ENCODE results near the gene SLC35A2.
A peak's percentile ranks its signal among the peaks of the same experiment; 100 is the strongest.

SLC35A2 gene

DNA sequence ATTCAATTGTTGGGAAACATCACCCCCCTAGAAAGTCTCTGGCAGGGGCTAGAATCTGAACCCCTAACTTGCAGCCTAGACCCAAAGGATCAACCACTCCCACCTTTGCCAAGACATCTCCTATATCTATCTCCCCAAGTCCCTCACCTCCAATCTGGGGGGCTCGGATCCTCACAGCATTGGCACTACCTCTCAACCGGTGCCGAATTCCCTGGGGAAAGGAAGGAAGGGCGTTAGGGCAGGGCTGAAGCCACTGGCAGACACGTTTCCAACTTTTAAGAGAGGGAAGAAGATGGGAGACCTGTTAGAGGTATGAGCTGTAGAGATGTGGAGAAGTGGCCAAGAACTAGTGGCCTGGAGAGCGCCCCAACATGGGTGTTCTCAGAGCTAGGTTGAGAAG lies 16.6 kb downstream of the SLC35A2 start:
- no peaks in the 10 kb centered on the region for H3K27me3 ChIP-seq (ENCODE audit: control insufficient read depth, insufficient read depth, low read length)
- H2AFZ ChIP-seq, result no peak overlapping the region
- TF ChIP-seq, protein P1, sequence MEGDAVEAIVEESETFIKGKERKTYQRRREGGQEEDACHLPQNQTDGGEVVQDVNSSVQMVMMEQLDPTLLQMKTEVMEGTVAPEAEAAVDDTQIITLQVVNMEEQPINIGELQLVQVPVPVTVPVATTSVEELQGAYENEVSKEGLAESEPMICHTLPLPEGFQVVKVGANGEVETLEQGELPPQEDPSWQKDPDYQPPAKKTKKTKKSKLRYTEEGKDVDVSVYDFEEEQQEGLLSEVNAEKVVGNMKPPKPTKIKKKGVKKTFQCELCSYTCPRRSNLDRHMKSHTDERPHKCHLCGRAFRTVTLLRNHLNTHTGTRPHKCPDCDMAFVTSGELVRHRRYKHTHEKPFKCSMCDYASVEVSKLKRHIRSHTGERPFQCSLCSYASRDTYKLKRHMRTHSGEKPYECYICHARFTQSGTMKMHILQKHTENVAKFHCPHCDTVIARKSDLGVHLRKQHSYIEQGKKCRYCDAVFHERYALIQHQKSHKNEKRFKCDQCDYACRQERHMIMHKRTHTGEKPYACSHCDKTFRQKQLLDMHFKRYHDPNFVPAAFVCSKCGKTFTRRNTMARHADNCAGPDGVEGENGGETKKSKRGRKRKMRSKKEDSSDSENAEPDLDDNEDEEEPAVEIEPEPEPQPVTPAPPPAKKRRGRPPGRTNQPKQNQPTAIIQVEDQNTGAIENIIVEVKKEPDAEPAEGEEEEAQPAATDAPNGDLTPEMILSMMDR (IDR thresholded peaks at IDR 0.05), result no peak
- no peak overlapping the region for H3K4me2 ChIP-seq (ENCODE audit: low read length)
- H3K36me3 ChIP-seq (ENCODE audit: control insufficient read depth, insufficient read depth, low read length), result no peaks in the 10 kb centered on the region
- no peak overlapping the region for H3K9ac ChIP-seq
- no peaks in the 10 kb centered on the region for H3K9me3 ChIP-seq (ENCODE audit: control insufficient read depth, low read length)
- no peak overlapping the region for H3K4me3 ChIP-seq (ENCODE audit: low read depth, low read length)
- no peaks in the 10 kb centered on the region for H3K79me2 ChIP-seq
- no peak overlapping the region for H3K27ac ChIP-seq
- peaks cover 5% of the 10 kb centered on the region for H3K4me1 ChIP-seq

DNA sequence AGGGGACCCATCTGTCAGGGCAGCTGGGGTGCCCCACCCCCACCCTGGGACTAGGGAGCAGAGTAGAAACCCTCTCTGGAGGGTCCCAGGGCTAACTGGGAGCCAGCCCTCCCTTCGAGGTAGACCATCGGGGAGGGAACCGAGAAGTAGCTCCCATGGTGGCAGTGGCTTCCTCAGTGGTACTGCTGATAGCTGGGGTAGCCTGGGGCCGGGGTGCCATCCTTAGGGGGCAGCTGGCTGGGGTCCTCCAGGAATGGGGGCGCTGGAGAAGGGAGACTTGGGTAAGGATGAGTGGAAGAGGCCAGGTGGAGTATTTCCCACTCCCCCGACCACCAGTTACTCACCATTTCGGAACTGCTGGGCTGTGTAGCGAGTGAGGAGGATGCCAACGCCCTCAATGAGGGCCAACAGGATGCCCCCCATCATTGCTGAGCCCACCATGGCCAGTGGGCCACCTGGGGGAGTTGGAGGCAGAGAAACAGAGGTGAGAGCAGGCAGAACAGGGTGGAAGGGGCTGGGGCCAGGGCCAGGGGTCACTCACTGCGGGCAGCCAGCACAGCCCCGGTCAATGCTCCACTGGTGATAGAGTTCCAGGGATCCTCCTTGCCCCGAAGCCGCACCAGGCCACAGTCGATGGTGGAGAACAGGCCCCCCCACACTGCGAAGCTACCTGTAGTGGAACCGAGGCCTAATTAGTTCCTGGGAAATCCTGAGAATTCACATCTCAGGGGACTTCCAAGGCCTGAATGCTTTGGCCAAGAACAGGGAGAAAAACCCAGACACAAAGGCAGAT lies 17.7 kb downstream of the SLC35A2 start:
- H3K79me2 ChIP-seq, result no peaks in the 10 kb centered on the region
- H3K4me3 ChIP-seq (ENCODE audit: low read depth, low read length), result no peak overlapping the region
- no peaks in the 10 kb centered on the region for H3K9me3 ChIP-seq (ENCODE audit: control insufficient read depth, low read length)
- TF ChIP-seq, protein P1 (IDR thresholded peaks at IDR 0.05), result no peak
- no peak overlapping the region for H3K4me2 ChIP-seq (ENCODE audit: low read length)
- no peak overlapping the region for H2AFZ ChIP-seq
- no peak overlapping the region for H3K9ac ChIP-seq
- peaks cover 5% of the 10 kb centered on the region for H3K4me1 ChIP-seq
- no peaks in the 10 kb centered on the region for H3K27me3 ChIP-seq (ENCODE audit: control insufficient read depth, insufficient read depth, low read length)
- no peak overlapping the region for H3K27ac ChIP-seq
- H3K36me3 ChIP-seq (ENCODE audit: control insufficient read depth, insufficient read depth, low read length), result no peaks in the 10 kb centered on the region

DNA sequence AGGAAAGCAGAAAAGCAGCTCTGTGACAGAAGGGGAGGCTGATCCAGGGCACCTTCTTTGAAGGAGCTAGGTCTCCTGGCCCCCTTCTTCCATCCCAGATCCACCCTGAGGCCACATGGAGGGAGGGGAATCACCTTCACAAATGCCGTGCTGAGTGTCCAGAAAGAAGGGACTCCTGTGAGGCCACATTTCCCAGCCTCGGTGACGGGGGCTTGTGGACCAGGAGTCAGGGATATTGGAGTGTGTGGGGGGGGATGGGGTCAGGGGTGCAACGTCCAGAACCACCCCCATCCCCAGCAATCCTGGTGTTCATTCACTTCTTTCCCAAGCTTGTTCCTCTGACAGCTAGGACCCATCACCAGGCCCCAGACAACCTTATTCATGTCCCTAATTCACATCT lies 18.6 kb downstream of the SLC35A2 start:
- H3K4me3 ChIP-seq (ENCODE audit: low read depth, low read length), result no peak overlapping the region
- no peaks in the 10 kb centered on the region for H3K9me3 ChIP-seq (ENCODE audit: control insufficient read depth, low read length)
- H3K27ac ChIP-seq, result no peak overlapping the region
- no peak overlapping the region for H3K9ac ChIP-seq
- H3K4me1 ChIP-seq, result peaks cover 5% of the 10 kb centered on the region
- H3K79me2 ChIP-seq, result no peaks in the 10 kb centered on the region
- no peak overlapping the region for H3K4me2 ChIP-seq (ENCODE audit: low read length)
- no peaks in the 10 kb centered on the region for H3K27me3 ChIP-seq (ENCODE audit: control insufficient read depth, insufficient read depth, low read length)
- H2AFZ ChIP-seq, result no peak overlapping the region
- no peaks in the 10 kb centered on the region for H3K36me3 ChIP-seq (ENCODE audit: control insufficient read depth, insufficient read depth, low read length)
- TF ChIP-seq, protein P1 (IDR thresholded peaks at IDR 0.05), result no peak

DNA sequence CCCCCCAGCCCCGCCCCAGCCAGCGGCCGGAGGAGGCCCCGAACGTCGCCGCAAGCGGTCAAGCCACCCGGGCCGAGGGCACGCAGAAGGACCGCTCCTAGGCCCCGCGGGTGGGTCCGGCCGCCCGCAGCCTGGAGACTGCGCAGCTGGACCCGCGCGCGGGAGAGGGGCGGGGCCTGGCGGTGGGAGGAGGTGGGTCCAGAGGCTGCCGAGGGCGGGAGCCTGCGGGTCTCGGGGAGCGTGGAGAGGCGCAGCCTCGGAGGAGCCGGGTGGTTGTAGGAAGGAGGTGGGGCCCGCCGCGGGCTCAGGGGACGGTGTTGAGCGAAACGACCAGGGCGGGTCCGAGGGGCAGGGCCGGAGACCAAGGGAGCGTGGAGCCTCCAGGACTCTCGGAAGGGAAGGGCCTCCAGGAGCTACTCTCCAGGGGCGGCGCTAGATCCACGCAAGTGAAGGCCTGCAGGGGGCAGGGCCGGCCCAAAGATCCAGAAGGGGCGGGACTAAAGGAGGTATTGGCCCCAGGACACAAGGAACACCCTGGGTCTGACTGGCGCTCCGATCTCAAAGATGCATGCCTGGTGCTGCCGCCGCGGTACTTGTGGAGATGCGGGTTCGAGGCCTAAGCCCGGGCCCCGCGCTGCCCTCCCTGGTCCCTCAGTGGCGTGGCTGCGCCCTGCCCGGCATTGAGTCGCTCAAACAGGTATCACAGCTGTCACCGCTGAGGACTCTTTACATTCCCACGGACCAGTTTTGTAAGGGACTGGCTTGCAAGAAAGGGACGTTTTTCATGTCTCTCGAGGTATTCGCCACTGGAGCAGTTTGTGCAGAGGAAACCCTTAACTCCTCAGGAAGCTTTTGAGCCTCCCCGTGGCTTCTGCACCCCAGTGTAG lies 19.8 kb downstream of the SLC35A2 start:
- peak overlapping the region; percentile 64 for H3K4me3 ChIP-seq (ENCODE audit: low read depth, low read length)
- H3K9ac ChIP-seq, result peak overlapping the region; percentile 43

More for the DNA sequence above, 19.8 kb downstream of the SLC35A2 start:
- Histone ChIP-seq H3K79me2 (no peaks in the 10 kb centered on the region), H3K27ac (peak overlapping the region; percentile 76), H3K4me1 (peaks cover 5% of the 10 kb centered on the region), H3K4me2 (ENCODE audit: low read length) (peak overlapping the region; percentile 66), H3K36me3 (ENCODE audit: control insufficient read depth, insufficient read depth, low read length) (no peaks in the 10 kb centered on the region), H2AFZ (peak overlapping the region; percentile 75), H3K27me3 (ENCODE audit: control insufficient read depth, insufficient read depth, low read length) (no peaks in the 10 kb centered on the region), H3K9me3 (ENCODE audit: control insufficient read depth, low read length) (no peaks in the 10 kb centered on the region)
- TF ChIP-seq, protein P1 (IDR thresholded peaks at IDR 0.05), result peak; percentile 51
